Lung (tissue), 12 donors: ENCODE results near the gene VSIG8. TPM values are rescaled to one million over a fixed set of nuclear protein-coding genes. Genes with fewer than 3 reads are reported as not detected.

Source experiments
- ATAC-seq: fragments of 200-7000 bp; cut with Tn5 transposase; one replicate; pipeline ENCODE4 v1.9.1; 2020; ENCODE audit warnings: moderate number of reproducible peaks; ENCODE audit not compliant: insufficient read depth, low FRiP score
- DNase-seq, 3 donors: peaks; one replicate each; pipeline ENCODE4 v3.0.0-alpha.2; 2013 to 2017
- H3K27ac ChIP-seq, 2 donors: one replicate each; pipeline ENCODE4 v1.5.1; 2013; ENCODE audit warnings: mild to moderate bottlenecking in 2 of 2, moderate library complexity in 2 of 2, control low read depth in 1 of 2, inconsistent platforms in 1 of 2, low read depth in 1 of 2, low read length in 1 of 2
- H3K27me3 ChIP-seq, 3 donors: one replicate each; pipeline ENCODE4 v1.5.1; 2013; ENCODE audit warnings: low read length in 2 of 3; ENCODE audit not compliant: control insufficient read depth in 3 of 3, insufficient read depth in 3 of 3
- H3K36me3 ChIP-seq, 4 donors: one replicate each; pipeline ENCODE4 v1.5.1; 2013; ENCODE audit warnings: low read length in 4 of 4, mild to moderate bottlenecking in 1 of 4, moderate library complexity in 1 of 4; ENCODE audit not compliant: control insufficient read depth in 4 of 4, insufficient read depth in 4 of 4
- H3K4me1 ChIP-seq, 5 donors: one replicate each; pipeline ENCODE4 v1.5.1; 2013; ENCODE audit warnings: low read length in 5 of 5, mild to moderate bottlenecking in 2 of 5, moderate library complexity in 1 of 5; ENCODE audit not compliant: control insufficient read depth in 5 of 5, insufficient read depth in 5 of 5
- H3K4me3 ChIP-seq: one replicate; pipeline ENCODE4 v1.5.1; 2013; ENCODE audit warnings: mild to moderate bottlenecking, control low read depth, moderate library complexity
- H3K9ac ChIP-seq, 2 donors: one replicate each; pipeline ENCODE4 v1.5.1; 2013; ENCODE audit warnings: low read length in 2 of 2, control low read depth in 1 of 2; ENCODE audit not compliant: insufficient read depth in 1 of 2
- H3K9me3 ChIP-seq, 4 donors: one replicate each; pipeline ENCODE4 v1.5.1; 2013; ENCODE audit warnings: low read length in 3 of 4, mild to moderate bottlenecking in 1 of 4, moderate library complexity in 1 of 4; ENCODE audit not compliant: control insufficient read depth in 4 of 4, insufficient read depth in 3 of 4
- WGBS, 2 donors: extraction: QIAGEN DNeasy Blood & Tissue Kit; methylation state at CpG; one replicate each; pipeline ENCODE4 v1.1.7; 2013; 5-methylcytosine and 5-hydroxymethylcytosine counted together
- polyA plus RNA-seq, 2 donors: library from polyadenylated mRNA; stranded (reverse); fragments of 200-250 nt; gene quantifications; one replicate each; pipeline ENCODE4 v1.2.1, GENCODE V29; 2013
- total RNA-seq, 2 donors: library from RNA; depleted of rRNA in 1 of 2; stranded (reverse); fragments of >200 nt in 1 of 2; gene quantifications; one replicate each; pipeline ENCODE4 v1.2.1, GENCODE V29; 2014 to 2021
- TF ChIP-seq, protein P1 (sequence below): IDR thresholded peaks from 2 replicates; pipeline ENCODE4 v1.5.1; 2012; ENCODE audit warnings: mild to moderate bottlenecking; ENCODE audit errors: control extremely low read depth, extremely low read depth
- donor health status: control.
- donor health status: control.
- donor health status: Bipolar disorder and iron deficiency.
- donor health status: healthy.
- donor health status: DM: yes; HTN: yes; CAD: no.

Gene VSIG8
- total and polyA plus RNA-seq, 4 donors, result 0.13 to 0.46 (median 0.22) TPM

DNA sequence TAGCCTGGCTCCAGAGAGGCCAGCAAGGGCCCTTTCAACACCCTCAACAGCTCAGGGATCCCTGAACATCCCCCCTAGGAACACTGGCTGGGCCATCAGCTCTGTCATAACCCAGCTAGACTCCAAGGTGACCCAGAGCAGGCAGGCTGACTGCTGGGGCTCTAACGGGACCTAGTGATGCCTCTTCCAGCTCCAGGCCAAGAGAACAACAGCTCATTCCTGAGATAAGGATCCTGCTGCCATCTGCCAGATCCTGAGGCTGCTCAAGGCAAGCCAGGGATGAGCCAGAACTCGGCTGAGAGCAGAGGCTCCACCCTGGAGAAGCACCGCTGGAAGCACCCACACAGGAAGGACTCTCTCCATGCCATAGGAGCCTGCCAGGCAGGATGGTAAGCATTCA lies 2.0 kb downstream of the VSIG8 start:
- Histone ChIP-seq H3K4me3 (no peak overlapping the region), H3K9me3 (no peaks in the 10 kb centered on the region), H3K4me1 (peaks cover 0 to 4% (median 0%) of the 10 kb centered on the region in 5 donors), H3K27me3 (no peaks in the 10 kb centered on the region), H3K9ac (no peak overlapping the region), H3K27ac (no peak overlapping the region), H3K36me3 (no peaks in the 10 kb centered on the region)
- 62 to 71% methylated on average over 3 of the region's 3 CpGs for WGBS, 2 donors
- ATAC-seq (no peak), DNase-seq (no peak)
- TF ChIP-seq, protein P1, sequence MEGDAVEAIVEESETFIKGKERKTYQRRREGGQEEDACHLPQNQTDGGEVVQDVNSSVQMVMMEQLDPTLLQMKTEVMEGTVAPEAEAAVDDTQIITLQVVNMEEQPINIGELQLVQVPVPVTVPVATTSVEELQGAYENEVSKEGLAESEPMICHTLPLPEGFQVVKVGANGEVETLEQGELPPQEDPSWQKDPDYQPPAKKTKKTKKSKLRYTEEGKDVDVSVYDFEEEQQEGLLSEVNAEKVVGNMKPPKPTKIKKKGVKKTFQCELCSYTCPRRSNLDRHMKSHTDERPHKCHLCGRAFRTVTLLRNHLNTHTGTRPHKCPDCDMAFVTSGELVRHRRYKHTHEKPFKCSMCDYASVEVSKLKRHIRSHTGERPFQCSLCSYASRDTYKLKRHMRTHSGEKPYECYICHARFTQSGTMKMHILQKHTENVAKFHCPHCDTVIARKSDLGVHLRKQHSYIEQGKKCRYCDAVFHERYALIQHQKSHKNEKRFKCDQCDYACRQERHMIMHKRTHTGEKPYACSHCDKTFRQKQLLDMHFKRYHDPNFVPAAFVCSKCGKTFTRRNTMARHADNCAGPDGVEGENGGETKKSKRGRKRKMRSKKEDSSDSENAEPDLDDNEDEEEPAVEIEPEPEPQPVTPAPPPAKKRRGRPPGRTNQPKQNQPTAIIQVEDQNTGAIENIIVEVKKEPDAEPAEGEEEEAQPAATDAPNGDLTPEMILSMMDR, result no peak

- Histone ChIP-seq H3K4me1 (peaks cover 0 to 5% (median 3%) of the 10 kb centered on the region in 5 donors), H3K27ac (no peak overlapping the region), H3K27me3 (no peaks in the 10 kb centered on the region), H3K4me3 (no peak overlapping the region), H3K36me3 (no peaks in the 10 kb centered on the region), H3K9me3 (no peaks in the 10 kb centered on the region), H3K9ac (no peak overlapping the region)
- 79% methylated on average over 7 of the region's 7 CpGs for WGBS, 2 donors
- no peak for ATAC-seq
- DNase-seq, result no peak
- TF ChIP-seq, protein P1, result no peak
These were observed 2.6 kb downstream of the VSIG8 start for GRCh38 chr1:159859767-159860322.

- WGBS, 2 donors, result 94 to 95% methylated on average over 6 of the region's 6 CpGs
- no peaks in the 10 kb centered on the region for H3K27me3 ChIP-seq
- H3K27ac ChIP-seq, result no peak overlapping the region
- H3K36me3 ChIP-seq, result no peaks in the 10 kb centered on the region
- H3K4me3 ChIP-seq, result no peak overlapping the region
- H3K9me3 ChIP-seq, result no peaks in the 10 kb centered on the region
- H3K4me1 ChIP-seq, result peaks cover 0 to 10% (median 5%) of the 10 kb centered on the region in 5 donors
- TF ChIP-seq, protein P1, result no peak
- ATAC-seq, result no peak
- no peak overlapping the region for H3K9ac ChIP-seq
- DNase-seq, result no peak
These were observed 4.6 kb downstream of the VSIG8 start for GRCh38 chr1:159857889-159858288.

GRCh38 chr1:159856576-159856975 lies 5.9 kb downstream of the VSIG8 start:
- Histone ChIP-seq H3K9me3 (no peaks in the 10 kb centered on the region), H3K27me3 (no peaks in the 10 kb centered on the region), H3K4me1 (peaks cover 0 to 10% (median 5%) of the 10 kb centered on the region in 5 donors), H3K9ac (no peak overlapping the region), H3K36me3 (no peaks in the 10 kb centered on the region), H3K4me3 (no peak overlapping the region), H3K27ac (no peak overlapping the region)
- ATAC-seq (no peak), DNase-seq (no peak)
- WGBS, 2 donors, result 100% methylated on average over 1 of the region's 1 CpG
- TF ChIP-seq, protein P1, result no peak
